ENCODE measurements around the gene TGM2.

TGM2 gene

DNA sequence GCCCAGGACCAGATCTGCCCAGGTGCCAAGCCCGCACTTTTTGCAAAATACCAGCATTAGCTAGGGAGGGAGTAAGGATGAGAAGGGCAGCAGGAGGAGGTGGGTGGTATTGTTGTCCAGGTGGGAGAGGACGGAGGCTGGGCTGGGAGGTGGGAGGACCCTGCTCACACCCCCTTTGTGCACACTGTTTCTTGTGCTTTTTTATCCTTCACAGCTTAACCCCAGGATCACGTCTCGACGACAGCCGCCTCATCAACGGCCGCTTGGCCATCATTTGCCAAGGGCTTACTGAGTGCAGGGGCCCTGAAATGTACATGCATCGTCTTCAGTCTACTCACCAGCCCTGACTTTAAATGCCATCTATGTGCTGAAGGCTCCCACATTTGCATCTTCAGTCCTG lies 12.1 kb upstream of the TGM2 start:
- DNase-seq (ENCODE audit: low read depth in 2 of 2), result no peak

DNA sequence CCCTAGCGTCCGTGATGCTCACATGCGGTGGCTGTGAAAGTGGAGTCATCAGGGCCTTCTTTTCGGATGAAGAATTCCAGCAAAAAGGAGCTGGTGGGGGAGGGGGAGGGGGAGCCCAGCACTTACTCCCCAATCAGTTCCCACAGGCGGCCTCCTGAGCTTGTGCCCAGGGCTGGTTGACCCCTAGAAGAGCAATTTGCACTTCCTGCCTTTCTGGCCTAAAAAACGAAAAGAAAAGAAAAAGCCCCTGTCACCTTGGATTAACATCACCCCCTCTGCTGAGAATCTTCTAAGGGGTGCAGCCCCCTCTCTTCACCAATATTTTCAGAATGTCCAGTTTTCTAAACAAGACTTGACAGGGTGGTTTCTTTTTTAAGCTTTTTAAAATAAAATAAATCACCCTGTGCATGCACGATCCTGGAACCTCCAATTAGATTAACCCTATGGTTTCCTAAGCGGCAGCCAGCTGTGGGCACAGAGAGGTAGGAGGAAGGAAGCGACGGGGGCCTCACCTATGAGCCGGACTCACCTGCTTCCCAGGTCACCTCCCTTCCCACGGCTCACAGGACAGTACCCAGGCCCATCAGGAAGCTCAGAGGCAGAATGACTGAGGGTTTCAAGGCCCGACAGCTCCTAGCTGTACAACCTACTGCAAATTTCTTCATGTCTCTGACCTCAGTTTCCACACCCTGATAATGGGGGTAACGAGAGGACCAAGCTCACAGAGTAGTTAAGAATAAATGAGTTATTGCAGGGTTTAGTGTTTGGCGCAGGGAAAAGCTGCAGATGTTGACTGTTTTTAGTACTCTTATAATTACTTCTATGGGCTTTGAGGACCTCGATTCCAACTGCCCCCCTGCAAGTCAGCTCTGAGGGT lies 10.5 kb upstream of the TGM2 start:
- no peak for DNase-seq (ENCODE audit: low read depth in 2 of 2)

DNA sequence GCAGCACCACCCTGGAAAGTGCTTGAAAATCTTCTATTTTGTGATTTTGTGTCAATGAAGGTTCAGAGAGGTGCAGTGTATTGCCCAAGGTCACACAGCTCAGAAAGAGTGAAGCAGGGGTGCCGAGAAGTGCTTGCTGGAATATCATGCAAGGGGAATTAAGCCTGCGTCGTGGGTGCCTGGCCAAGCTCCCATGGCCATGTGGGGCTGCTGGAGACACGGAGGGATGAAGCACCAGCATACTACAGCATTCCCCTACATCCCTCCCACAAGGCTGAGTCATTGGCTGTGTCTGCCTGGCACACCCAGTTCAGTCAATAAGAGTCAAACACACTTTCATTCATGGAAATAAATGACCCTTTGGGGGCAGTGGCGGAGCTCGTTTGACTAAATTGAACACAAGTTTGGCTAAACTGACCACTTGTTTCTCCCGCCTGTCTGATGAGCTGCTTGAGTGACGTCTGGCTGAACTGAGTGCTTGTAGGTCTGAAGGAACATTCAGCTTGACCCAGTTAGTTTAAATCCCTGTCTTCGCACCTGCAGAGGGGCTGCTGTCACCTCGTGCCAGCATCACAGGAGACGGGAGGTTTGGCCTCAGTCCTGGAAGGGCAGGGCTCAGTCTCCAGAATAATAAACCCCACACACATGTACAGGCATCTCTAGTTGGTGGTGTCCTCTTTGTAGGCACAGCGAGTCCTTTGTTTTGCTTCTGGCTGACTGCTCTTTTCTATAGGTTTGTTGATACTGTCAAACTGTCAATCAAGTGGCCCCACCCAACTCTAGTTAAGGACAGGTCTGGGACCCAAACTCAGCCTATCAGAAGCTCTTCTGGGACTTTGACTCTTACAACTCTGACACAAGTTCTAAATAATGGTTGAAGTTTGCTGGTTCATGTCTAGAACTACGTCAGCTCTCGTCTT lies 8.4 kb upstream of the TGM2 start:
- no peak for DNase-seq (ENCODE audit: low read depth in 2 of 2)

DNA sequence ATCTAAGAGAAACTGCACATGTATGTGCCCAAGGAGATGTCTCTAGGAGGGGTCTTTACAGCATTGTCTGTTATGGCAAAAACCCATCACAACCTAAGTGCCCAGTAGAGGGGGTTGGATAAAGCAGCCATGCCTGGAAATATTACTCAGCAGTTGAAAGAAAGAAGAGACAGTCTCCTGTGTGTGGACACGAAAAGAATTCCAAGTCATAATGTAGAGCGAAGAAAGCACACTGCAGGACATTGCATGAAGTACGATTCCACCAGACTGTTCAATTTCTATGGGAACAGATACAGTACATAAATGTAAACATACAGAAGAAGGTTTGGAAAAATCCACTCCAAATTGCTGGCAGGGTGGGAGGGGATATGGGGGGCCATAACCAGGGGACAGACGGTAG lies 7.3 kb upstream of the TGM2 start:
- DNase-seq (ENCODE audit: low read depth in 2 of 2), result no peak

DNA sequence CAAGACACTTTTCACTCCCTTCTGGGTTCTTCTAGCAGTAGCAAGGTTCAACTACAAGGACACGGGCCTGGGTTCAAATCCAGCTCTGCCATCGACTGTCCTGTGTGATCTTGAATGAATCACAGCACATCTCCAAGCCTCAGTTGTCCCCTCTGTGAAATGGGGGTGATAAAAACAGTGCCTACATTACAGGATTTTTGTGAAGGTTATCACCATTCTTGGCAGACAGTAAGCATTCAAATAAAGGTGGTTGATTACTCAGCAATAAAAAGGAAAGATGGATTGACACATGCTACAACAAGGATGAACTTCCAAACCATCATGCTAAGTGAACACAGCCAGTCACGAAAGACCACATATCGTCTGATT lies 6.6 kb upstream of the TGM2 start:
- DNase-seq (ENCODE audit: low read depth in 2 of 2), result no peak

DNA sequence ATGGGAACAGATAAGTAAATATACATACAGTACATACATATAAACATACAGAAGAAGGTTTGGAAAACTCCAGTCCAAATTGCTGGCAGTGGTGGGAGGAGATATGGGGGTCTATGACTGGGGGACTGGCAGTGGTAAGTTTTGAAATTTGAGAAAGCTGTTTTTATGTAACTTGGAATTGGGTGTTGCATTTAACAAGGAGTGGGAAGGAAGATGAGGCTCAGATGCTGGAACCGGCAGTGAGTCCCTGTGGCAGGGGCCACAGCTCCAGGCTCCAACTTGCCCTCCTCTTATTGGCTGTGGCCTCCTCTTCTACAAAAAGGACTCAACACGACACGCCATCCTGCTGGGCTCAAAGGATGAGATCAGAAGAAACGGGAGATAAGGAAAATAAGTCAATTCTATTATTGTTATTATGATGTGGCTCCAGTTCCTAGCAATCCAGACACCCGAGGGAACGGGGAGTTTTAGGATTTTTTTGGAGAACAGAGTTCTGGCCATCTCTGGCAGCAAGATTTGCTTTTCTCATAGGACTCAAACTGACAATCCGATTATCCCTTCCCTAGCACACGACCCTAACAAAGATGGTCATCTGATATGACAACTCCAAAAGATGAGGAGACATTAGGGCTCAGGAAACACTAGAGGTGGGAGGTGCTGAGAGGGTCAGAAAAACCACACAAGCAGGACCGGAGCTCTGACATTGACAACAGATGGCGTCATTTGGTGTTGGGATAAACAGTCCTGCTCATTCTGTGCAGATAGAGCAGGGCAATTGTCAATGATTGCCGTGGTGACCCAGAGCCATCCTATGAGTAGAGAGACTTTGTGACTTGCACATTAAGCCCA lies 6.0 kb upstream of the TGM2 start:
- DNase-seq (ENCODE audit: low read depth in 2 of 2), result no peak

DNA sequence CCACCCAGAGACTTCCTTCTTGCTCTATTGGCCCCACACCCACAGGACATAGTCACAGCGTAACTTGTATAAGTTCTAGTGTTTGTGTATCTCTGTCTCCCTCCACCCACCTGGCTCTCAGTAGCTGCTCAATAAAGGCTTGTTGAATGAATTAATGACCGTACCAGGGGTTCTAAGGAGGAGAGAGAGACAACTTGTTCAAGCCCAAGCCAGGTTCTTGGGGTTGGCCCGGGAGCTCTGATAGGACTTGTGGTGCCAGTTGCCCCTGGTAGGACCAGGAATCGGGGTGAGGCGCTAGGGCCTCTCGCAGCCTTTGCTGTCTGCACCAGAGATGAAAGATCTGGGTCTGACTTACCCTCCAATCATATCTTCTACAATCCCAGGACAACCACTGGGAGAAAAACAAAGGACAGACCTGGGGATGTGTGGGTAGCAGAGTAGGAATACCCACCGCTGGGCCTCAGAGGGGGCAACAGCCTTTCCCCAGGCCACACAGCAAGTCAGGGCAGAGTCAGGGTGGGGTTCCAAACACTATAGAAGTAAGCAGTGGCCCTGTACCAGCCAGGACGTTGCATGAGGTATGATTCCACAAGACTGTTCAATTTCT lies 5.3 kb upstream of the TGM2 start:
- no peak for DNase-seq (ENCODE audit: low read depth in 2 of 2)

DNA sequence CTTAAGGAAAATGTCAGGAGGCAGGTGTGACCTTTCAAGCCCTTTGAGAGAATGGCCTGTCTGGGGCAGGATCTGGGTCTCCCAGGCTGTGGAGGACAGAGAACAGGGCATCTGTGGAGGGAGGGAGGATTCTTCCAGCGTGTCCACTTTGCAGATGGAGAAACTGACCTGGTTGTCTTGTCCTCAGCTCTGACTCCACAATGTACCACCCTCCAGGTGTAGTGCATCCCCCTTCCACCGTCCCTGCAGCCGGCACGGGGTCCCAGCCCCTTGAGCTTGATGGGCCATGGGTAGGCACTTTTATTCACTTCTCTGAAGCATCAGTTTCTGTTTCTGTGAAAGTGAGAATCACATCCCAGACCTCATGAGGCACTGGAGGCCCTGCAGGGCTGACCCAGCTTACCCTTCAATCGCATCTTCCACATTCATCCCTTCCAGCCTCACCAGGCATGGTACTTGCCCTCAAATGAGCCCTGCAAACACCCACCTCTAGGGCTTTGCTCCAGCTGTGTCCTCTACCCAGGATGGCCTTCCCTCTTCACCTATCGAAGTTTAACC lies 4.6 kb upstream of the TGM2 start:
- DNase-seq (ENCODE audit: low read depth in 2 of 2), result no peak

DNA sequence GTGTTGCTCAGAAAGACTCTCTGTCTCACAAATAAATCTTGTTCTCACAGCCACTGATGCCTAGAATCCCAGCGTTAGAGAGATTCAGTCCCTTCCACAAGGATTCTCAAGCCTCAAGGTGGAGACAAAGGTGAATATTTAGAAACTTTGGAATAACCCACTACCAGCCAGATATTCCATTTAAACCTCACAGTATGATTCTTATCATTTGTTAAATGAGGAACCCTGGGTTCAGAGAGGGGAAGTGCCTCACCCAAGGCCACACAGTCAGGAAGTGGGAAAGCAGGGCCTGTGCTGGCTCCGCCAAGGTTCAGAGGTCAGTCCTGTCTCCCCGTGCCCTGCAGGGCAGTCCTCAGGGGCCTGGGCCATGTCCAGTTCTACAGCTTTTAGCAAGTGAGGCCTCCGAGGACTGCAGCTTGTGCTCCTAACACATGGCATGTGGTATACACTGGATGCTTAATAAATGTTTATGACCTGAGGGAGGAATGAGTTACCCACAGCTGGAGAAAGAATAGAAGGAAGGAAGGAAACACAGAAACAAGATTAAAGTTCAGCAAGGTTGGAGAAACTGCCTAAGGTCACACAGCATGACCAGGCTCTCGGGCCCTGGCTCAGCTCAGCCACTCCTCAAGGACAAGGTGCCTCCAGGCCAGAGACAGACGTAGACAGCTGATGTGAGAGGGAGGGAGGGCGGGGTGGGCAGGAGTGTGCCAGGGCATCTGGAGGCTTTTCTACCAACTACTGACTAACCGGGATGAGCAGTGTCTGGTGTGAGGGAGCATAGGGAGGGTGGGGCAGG lies 3.9 kb upstream of the TGM2 start:
- no peak for DNase-seq (ENCODE audit: low read depth in 2 of 2)

DNA sequence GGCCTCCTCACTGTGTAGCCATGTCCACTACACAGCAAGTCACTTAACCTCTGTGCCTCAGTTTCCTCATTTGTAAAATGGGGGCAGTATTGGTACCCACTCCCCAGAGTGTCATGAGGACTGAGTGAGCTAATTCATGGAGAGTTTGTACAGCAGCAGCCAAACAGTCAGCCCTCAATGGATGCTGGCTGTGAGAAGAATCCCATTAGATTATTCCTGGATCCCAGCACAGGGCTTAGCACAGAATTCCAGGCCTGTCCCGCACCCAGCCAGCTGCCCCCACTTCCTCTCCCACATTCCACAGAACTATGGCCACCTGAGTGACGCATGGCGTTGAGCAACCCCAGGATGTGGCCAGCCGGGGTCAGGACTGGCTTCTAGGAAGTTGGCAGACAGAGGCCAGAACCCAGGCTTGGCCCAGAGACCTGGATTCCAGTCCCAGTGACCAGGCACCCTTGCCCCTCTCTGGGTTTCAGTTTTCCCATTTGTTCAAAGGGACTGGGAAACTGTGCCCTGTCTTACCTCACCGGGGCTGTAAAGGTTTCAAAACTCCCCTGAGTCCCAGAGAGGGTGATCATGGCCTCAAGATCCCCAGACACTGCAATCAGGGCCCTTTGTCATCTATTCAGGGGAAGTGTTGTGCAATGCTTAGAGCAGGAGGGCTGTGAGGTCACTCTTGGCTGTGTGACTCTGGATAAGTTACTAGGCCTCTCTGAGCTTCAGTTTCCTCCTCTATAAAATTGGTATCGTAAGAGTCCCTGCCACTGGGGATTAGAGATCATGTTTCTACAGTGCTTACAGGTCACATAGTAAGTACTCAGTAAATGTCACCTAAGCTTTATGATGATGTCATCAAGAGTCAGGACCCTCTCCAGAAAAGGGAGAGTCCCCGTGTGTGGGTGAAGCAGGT lies 3.0 kb upstream of the TGM2 start:
- no peak for DNase-seq (ENCODE audit: low read depth in 2 of 2)

DNA sequence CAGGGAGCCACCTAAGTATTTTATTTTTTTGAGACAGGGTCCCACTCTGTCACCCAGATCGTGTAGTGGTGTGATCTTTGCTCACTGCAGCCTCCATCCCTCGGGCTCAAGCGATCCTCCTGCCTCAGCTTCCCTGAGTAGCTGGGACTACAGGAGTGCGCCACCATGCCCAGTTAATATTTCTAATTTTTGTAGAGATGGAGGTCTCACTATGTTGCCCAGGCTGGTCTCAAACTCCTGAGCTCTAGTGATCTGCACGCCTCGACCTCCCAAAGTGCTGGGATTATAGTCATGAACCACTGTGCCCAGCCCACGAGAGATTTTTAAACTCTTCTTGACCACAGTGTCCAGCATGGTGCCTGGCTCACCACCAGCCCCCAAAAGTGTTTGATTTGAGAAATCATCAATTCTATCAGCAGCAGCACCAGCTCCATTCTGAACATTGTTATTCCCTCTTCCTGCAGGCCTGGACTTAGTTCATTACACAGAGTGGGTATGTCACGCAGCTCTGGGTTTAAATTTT lies 2.3 kb upstream of the TGM2 start:
- DNase-seq (ENCODE audit: low read depth in 2 of 2), result no peak

DNA sequence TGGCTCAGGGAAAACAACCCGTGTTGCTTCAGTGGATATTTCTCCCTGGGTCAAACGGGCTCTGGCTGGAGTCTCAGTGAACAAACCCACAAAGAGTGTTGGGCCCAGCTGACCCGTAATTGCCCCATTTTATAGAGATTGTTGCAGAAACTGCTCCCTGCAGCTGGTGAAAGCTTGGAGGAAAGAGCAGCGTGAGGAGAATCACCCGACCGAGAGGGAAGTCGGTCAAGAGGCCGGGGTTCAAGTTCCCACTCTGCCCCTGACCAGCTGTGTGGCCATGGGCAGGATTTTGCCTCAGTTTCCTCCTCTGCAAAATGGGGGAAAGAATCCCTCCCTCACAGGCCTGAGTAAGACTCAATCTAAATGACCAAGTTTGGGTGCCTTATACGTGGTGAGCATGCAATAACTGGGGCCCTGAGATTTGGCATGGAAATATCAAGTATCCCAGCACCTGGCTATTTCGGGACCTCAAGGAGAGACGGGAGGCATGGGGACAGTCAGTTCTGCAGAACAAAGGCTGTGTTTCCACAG lies 1.7 kb upstream of the TGM2 start:
- DNase-seq (ENCODE audit: low read depth in 2 of 2), result no peak

DNA sequence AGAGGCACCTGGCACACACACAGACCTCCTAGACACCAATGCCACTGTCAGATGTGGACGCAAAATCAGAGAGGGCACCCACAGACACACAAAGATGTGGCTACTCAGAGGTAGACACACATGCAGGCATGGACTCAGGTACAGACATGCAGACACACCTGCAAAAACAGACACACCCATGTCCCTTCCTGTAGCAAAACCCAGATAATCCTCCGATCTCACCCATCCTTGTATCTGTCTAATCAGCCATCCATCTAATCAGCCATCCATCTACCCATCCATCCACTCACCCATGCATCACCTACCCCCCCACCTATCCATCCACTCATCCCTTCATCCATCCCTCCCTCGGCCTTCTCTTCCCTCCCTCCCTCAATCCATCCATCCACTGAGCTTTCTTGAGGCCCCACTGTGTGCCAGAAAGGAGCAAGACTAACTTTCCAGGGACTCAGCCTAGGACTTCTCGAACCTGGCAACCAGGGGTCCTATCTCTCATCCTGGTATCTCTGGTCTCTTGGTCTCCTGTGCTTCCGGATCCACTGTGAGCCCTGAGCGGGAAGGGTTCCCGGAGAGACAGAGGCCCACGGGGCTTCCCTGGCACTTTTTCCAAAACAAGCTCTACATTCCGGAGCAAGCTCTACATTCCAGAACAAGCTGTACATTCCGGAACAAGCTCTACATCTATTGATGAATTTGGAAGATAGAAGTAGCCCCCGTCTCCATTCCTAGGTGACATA lies 1.1 kb upstream of the TGM2 start:
- no peak for DNase-seq (ENCODE audit: low read depth in 2 of 2)

DNA sequence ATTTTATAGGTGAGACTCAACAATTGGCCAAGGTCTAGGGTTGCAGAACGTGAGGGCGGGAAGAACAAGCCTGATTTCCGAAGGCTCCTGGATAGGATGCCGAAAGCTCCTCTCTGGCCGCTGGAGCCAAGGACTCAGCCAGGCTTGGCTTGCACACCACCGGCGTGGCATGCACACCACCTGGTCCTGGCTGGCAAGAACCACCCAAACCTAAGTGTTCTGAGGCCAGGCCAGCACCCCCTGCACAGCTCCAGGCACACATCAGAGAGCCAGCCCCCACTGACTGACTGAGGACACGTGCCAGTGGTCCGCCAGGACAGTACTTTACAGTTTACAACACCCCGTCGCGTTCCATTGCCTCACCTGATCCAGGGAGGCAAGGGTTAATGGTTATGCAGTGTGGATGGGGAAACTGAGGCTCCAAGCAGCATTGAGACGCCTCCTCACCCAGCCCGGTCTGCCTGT lies 414 bp downstream of the TGM2 start:
- DNase-seq (ENCODE audit: low read depth in 2 of 2), result no peak

DNA sequence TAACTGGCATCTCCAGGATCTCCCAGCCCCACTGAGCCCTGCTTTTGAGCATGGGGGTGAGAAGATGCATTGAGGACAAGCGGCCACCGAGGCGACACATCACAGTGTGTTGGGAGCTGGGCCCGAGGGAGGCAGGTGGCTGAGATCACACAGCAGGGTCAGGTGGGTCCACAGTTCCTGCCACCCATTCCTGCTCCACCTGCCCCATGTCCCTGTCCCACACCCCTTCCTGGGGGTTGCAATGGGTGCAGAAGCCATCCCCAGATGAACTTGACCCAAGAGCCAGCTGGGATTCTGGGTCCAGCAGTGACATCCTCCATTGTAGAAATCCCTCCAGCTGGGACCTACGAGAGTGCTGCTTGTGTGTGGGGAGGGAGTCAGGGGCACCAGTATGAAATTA lies 1.0 kb downstream of the TGM2 start:
- DNase-seq (ENCODE audit: low read depth in 2 of 2), result no peak

DNA sequence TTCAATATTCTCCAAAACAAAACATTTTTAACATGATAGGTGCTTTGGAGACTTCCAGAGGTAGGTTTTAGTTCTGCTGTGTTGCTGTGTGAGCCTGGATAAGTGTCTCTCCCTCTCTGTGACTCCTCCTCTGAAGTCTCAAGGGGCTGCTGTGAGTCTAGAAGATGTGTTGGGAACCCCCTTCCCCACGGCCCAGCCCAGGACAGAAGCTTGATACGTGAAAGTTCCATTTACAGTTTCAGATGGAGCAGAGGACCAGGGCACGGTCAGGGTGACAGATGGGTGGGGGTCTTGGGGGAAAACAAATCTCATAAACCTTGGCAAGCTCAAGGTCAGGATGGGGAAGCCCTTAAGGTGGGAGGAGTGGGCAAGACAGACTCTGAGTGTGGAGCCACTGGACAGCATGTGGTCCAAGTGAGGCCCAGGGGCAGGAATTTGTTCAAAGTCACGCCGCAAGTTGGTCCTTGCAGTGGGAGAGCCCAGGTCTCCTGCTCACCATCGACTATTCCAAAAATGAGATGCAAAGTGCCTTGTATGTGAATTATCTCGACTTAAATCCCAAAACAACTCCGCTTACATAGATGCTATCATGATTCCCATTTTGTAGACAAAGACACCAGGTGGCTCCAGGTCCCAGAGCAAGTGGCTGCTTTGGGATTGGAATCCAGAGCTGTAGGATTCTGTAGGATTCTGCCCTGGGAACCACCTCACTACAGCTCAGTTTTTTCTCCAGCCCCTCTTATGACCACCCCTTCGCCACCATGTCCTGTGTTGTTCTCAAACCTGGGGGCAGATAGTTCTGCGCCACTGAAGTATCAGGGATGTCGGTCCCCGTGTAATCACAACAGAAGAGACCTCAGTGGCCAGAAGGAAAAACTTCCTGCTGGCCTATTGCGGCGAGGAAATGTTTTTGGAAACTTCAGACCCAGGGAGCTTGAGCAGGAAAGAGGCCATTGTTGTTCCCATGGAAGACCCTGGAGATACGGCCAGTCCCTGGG lies 1.9 kb downstream of the TGM2 start:
- DNase-seq (ENCODE audit: low read depth in 2 of 2), result no peak

DNA sequence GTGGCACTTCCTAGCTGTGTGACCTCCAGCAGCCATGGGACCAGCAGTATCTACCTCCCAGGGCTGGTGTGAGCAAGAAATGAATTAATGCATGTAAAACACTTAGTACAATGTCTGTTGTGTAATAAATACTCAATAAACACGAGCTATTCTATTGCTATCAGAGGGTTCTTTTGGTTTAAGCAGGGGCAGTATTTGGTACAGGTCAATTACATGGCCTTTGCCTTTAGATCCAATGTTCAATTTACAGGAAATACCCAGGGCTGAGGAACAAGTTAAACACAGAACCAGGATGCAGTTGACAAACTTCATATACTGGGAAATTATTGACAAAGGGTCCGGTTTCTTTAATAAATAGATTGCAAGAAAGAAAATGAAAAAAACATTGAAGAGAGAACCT lies 2.9 kb downstream of the TGM2 start:
- no peak for DNase-seq (ENCODE audit: low read depth in 2 of 2)

Measured in stimulated activated CD8-positive, alpha-beta memory T cell treated with anti-CD3 and anti-CD28 coated beads, Interleukin-7, amount 100 ng/mL, for 1 hour (primary cell).